Sigmoid colon (tissue), 7 donors: Measurements from ENCODE around the gene GZF1. TPM values are rescaled to one million over a fixed set of nuclear protein-coding genes. Genes with fewer than 3 reads are reported as not detected.

Experiments used
- DNase-seq: peaks from one replicate; pipeline ENCODE4 v3.0.0-alpha.2; 2019
- H3K27ac ChIP-seq, 4 donors: fragments of 200-600 bp; sonication (generic); one replicate each; pipeline ENCODE4 v1.5.1; 2016 to 2019; ENCODE audit warnings: mild to moderate bottlenecking in 1 of 4
- H3K27me3 ChIP-seq, 3 donors: fragments of 200-600 bp; sonication (generic); one replicate each; pipeline ENCODE4 v1.5.1; 2019; ENCODE audit warnings: mild to moderate bottlenecking in 1 of 3
- H3K36me3 ChIP-seq, 4 donors: fragments of 200-600 bp; sonication (generic); one replicate each; pipeline ENCODE4 v1.5.1; 2016 to 2019
- H3K4me1 ChIP-seq, 4 donors: fragments of 200-600 bp; sonication (generic); one replicate each; pipeline ENCODE4 v1.5.1; 2017 to 2019
- H3K4me3 ChIP-seq, 4 donors: fragments of 200-600 bp; sonication (generic); one replicate each; pipeline ENCODE4 v1.5.1; 2017 to 2019; ENCODE audit warnings: mild to moderate bottlenecking in 2 of 4, moderate library complexity in 1 of 4
- H3K9me3 ChIP-seq, 4 donors: fragments of 200-600 bp in 3 of 4; sonication (generic) in 3 of 4; one replicate each; pipeline versions ENCODE4 v1.5.1 to v1.6.1; 2013 to 2019
- CTCF ChIP-seq, 4 experiments: fragments of 450-650 bp in 3 of 4; fragments of 200-600 bp in 1 of 4; IDR thresholded peaks; one replicate each; pipeline ENCODE4 v1.5.1; 2016 to 2019; ENCODE audit warnings: antibody characterized with exemption in 4 of 4, mild to moderate bottlenecking in 3 of 4, moderate library complexity in 2 of 4
- EP300 ChIP-seq, 4 donors: sonication (generic); formaldehyde crosslinking; IDR thresholded peaks; one replicate each; pipeline ENCODE4 v1.6.1; 2017; ENCODE audit warnings: antibody characterized with exemption in 4 of 4
- POLR2A ChIP-seq, 2 donors: fragments of 450-650 bp; IDR thresholded peaks; one replicate each; pipeline ENCODE4 v1.6.1; 2016; ENCODE audit warnings: antibody characterized with exemption in 2 of 2, mild to moderate bottlenecking in 2 of 2, moderate library complexity in 2 of 2
- POLR2AphosphoS5 ChIP-seq, 4 donors: sonication (generic); formaldehyde crosslinking; IDR thresholded peaks; one replicate each; pipeline ENCODE4 v1.6.1; 2017; ENCODE audit warnings: antibody characterized with exemption in 4 of 4
- WGBS, 2 donors: extraction: QIAGEN DNeasy Blood & Tissue Kit; methylation state at CpG; one replicate each; pipeline ENCODE4 v1.1.7; 2013; 5-methylcytosine and 5-hydroxymethylcytosine counted together
- intact Hi-C: fragments of 100-400 bp; cut with DNase I; formaldehyde crosslinking; loops from one replicate; pipeline ENCODE4 v1.15.1; 2023
- polyA plus RNA-seq, 3 donors: library from polyadenylated mRNA; stranded (reverse); fragments of 200-250 nt; gene quantifications; one replicate each; pipeline ENCODE4 v1.2.3, GENCODE V29; 2013
- total RNA-seq, 4 donors: library from RNA; depleted of rRNA; stranded (reverse); fragments of >200 nt; gene quantifications; one replicate each; pipeline ENCODE4 v1.1.0, GENCODE V29; 2016
- donor health status: healthy with polysubstance abuse.
- donor health status: Bipolar disorder and iron deficiency.
- donor health status: healthy.

Gene GZF1
- total and polyA plus RNA-seq, 7 donors, result 2.4 to 17.5 (median 13.0) TPM

GRCh38 chr20:23326774-23327173 lies 35.2 kb upstream of the GZF1 start:
- no peaks in the 10 kb centered on the region for H3K27me3 ChIP-seq
- no peaks in the 10 kb centered on the region for H3K4me1 ChIP-seq
- no peak overlapping the region for H3K4me3 ChIP-seq
- H3K27ac ChIP-seq, result no peak overlapping the region
- TF ChIP-seq POLR2A (IDR thresholded peaks at IDR 0.05) (no peak), EP300 (IDR thresholded peaks at IDR 0.05) (no peak), POLR2AphosphoS5 (IDR thresholded peaks at IDR 0.05) (no peak), CTCF (IDR thresholded peaks at IDR 0.05) (no peak)
- peak; percentile 58 for DNase-seq
- 87 to 93% methylated on average over 8 of the region's 8 CpGs for WGBS, 2 donors
- H3K36me3 ChIP-seq, result no peaks in the 10 kb centered on the region
- intact Hi-C loops, result no loop called here
- no peaks in the 10 kb centered on the region for H3K9me3 ChIP-seq

- H3K4me1 ChIP-seq, result no peaks in the 10 kb centered on the region
- no peak for TF ChIP-seq POLR2A (IDR thresholded peaks at IDR 0.05)
- TF ChIP-seq EP300 (IDR thresholded peaks at IDR 0.05), result no peak
- no peak for TF ChIP-seq CTCF (IDR thresholded peaks at IDR 0.05)
- no peak for TF ChIP-seq POLR2AphosphoS5 (IDR thresholded peaks at IDR 0.05)
- no peaks in the 10 kb centered on the region for H3K27me3 ChIP-seq
- 91 to 94% methylated on average over 15 of the region's 15 CpGs for WGBS, 2 donors
- intact Hi-C loops, result no loop called here
- H3K4me3 ChIP-seq, result no peak overlapping the region
- H3K9me3 ChIP-seq, result no peaks in the 10 kb centered on the region
- H3K36me3 ChIP-seq, result no peaks in the 10 kb centered on the region
- peak; percentile 37 for DNase-seq
- no peak overlapping the region for H3K27ac ChIP-seq
These were observed 34.2 kb upstream of the GZF1 start for GRCh38 chr20:23327617-23328333.

DNA sequence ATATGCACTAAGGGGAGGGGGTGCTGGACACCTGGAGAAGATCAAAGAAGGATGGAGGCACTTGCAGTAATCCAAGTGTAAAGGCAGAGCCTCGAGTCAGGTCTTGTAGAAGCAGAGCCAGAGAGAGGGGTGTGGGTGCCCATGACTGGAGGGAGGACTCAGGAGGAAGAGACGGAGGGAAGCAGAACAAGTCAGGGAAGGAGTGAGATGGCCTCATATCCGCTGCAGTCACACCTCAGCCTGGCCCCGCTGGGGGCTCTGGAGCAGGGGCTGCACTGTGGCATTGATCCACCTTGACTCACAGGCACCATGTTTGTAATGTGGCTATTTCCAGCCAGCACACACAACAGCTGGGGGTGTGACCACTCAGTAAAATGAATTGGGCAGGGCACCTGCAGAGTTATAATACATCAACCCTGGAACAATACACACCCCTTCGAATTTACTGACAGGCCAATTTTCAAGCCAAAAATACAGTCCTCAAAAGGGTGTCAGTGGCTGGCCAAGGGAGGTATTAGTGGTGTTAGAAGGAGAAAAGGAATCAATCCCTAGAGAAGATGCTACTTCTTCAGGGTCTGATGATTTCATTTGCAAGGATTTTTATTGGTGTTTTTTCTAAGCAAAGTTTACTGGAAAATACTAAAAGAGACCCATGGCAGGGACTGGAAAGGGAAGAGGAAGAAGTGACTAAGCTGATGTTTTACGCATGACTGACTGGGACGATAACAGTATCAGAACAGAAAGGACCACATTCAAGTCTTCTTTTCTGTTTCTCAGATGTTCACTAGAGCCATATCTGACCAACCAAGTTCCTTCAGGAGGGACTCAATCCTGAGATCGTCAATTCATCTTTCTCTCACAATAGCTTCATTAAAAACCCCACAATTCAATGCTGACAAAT lies 30.3 kb upstream of the GZF1 start:
- peak; percentile 37 for DNase-seq
- WGBS, 2 donors, result 73 to 76% methylated on average over 8 of the region's 8 CpGs
- Histone ChIP-seq H3K4me1 (no peaks in the 10 kb centered on the region), H3K27me3 (no peaks in the 10 kb centered on the region), H3K4me3 (no peak overlapping the region), H3K27ac (no peak overlapping the region), H3K9me3 (no peaks in the 10 kb centered on the region), H3K36me3 (no peaks in the 10 kb centered on the region)
- intact Hi-C loops, result no loop called here
- TF ChIP-seq POLR2AphosphoS5 (IDR thresholded peaks at IDR 0.05) (no peak), CTCF (IDR thresholded peaks at IDR 0.05) (no peak), EP300 (IDR thresholded peaks at IDR 0.05) (no peak), POLR2A (IDR thresholded peaks at IDR 0.05) (no peak)

DNA sequence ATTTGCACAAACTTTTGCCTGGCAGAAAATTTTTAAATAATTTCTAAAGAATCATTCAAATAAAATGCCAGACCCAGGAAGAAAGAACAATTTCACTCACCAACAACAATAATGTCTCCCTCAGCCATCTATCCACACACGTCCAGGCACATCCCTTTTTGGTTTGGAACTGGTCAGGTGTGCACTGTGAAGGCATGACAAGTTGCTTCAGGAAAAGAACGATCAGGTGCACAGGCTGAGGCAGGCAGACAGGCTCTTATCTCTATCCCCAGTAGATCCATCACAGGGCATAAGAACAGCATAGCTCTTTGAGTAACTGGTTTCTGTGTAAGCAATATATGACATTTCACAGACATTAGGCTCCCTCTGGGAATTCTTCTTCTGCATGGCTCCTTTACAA lies 29.5 kb upstream of the GZF1 start:
- no peak overlapping the region for H3K27ac ChIP-seq
- H3K27me3 ChIP-seq, result no peaks in the 10 kb centered on the region
- H3K4me3 ChIP-seq, result no peak overlapping the region
- no peaks in the 10 kb centered on the region for H3K9me3 ChIP-seq
- TF ChIP-seq POLR2A (IDR thresholded peaks at IDR 0.05), result no peak
- TF ChIP-seq CTCF (IDR thresholded peaks at IDR 0.05), result no peak
- TF ChIP-seq EP300 (IDR thresholded peaks at IDR 0.05), result no peak
- no peak for TF ChIP-seq POLR2AphosphoS5 (IDR thresholded peaks at IDR 0.05)
- 68 to 79% methylated on average over 2 of the region's 2 CpGs for WGBS, 2 donors
- H3K36me3 ChIP-seq, result no peaks in the 10 kb centered on the region
- no peaks in the 10 kb centered on the region for H3K4me1 ChIP-seq
- intact Hi-C loops, result no loop called here
- DNase-seq, result peak; percentile 19
